IPS DF 6.9 (cell line): ENCODE results near the gene OR13J1.
"Not testable (repeated sequence)": the region's sequence is repeated elsewhere in the genome, so short reads cannot be mapped to it uniquely, and the experiment has no call there.

Experiments
- DNase-seq: peaks from one replicate; pipeline ENCODE4 v3.0.0-alpha.2; 2013; ENCODE audit warnings: low read depth, low spot score
- H3K27ac ChIP-seq: one replicate; pipeline ENCODE4 v1.5.1; 2013; ENCODE audit warnings: low read length, control low read depth
- H3K27me3 ChIP-seq: 2 replicates; pipeline ENCODE4 v1.6.1; 2013; ENCODE audit warnings: mild to moderate bottlenecking, low read length; ENCODE audit not compliant: control insufficient read depth, insufficient read depth
- H3K36me3 ChIP-seq: 2 replicates; pipeline ENCODE4 v1.6.1; 2013; ENCODE audit warnings: low read length; ENCODE audit not compliant: control insufficient read depth, insufficient read depth
- H3K4me1 ChIP-seq: 2 replicates; pipeline ENCODE4 v1.6.1; 2013; ENCODE audit warnings: low read length; ENCODE audit not compliant: control insufficient read depth, insufficient read depth
- H3K4me3 ChIP-seq: 2 replicates; pipeline ENCODE4 v1.5.1; 2013; ENCODE audit warnings: mild to moderate bottlenecking, low read length
- H3K9me3 ChIP-seq: 2 replicates; pipeline ENCODE4 v1.6.1; 2013; ENCODE audit warnings: low read length, inconsistent platforms; ENCODE audit not compliant: control insufficient read depth, insufficient read depth
- WGBS: extraction: QIAGEN DNeasy Blood & Tissue Kit; methylation state at CpG from one replicate; pipeline ENCODE4 v1.1.7; 2013; ENCODE audit warnings: mixed read lengths, missing lambda C conversion rate; ENCODE audit not compliant: insufficient read length, insufficient coverage; 5-methylcytosine and 5-hydroxymethylcytosine counted together

The OR13J1 gene

DNA sequence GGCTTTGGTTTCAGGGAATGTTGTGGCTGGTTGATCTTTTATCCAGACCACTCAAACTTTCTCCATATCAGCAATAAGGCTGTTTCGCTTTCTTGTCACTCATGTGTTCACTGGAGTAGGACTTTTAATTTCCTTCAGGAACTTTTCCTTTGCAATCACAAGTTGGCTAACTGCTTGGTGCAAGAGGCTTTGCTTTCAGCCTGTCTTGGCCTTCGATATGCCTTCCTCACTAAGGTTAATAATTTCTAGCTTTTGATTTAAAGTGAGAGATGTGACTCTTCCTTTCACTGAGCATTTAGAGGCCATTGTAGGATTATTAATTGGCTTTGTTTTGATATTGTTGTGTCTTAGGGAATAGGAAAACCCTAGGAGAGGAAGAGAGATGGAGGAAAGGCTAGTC lies 28.8 kb upstream of the OR13J1 start:
- Histone ChIP-seq H3K36me3 (no peaks in the 10 kb centered on the region), H3K27ac (no peak overlapping the region), H3K4me1 (no peaks in the 10 kb centered on the region), H3K4me3 (no peak overlapping the region), H3K9me3 (no peaks in the 10 kb centered on the region), H3K27me3 (no peaks in the 10 kb centered on the region)
- WGBS = no CpG with 5 or more reads among the region's 2 CpGs
- no peak for DNase-seq

- Histone ChIP-seq H3K4me3 (no peak overlapping the region), H3K36me3 (no peaks in the 10 kb centered on the region), H3K27me3 (no peaks in the 10 kb centered on the region), H3K9me3 (no peaks in the 10 kb centered on the region), H3K4me1 (no peaks in the 10 kb centered on the region), H3K27ac (no peak overlapping the region)
- DNase-seq = no peak
These were observed 28.1 kb upstream of the OR13J1 start for GRCh38 chr9:35898337-35898736.

DNA sequence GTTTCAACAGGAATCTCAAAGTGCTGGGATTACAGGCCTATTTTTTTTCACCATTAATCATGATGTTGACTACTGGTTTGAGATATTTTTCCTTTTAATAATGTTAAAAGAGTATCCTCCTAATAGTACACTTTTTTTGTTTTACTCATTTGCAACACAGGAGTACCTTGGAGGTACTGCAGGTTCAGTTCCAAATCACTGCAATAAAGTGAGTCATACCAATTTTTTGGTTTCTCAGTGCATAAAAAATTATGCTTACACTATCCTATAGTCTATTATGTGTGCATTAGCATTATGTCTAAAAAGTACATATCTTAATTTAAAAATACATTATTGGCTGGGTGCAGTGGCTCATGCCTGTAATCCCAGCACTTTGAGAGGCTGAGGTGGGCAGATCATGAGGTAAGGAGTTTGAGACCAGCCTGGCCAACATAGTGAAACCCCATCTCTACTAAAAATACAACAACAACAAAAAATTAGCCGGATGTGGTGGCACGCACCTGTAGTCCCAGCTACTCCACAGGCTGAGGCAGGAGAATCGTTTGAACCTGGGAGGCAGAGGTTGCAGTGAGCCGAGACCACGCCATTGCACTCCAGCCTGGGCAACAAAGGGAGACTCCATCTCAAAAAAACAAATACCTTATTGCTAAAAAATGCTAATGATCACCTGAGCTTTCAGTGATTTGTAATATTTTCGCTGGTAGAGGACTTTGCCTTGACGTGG lies 27.3 kb upstream of the OR13J1 start:
- H3K4me1 ChIP-seq, H3K36me3 ChIP-seq, H3K9me3 ChIP-seq, H3K4me3 ChIP-seq, H3K27ac ChIP-seq, H3K27me3 ChIP-seq, DNase-seq: not testable (repeated sequence)
- no CpG with 5 or more reads among the region's 7 CpGs for WGBS

GRCh38 chr9:35896570-35896969 lies 26.4 kb upstream of the OR13J1 start:
- H3K4me3 ChIP-seq = no peak overlapping the region
- H3K9me3 ChIP-seq = no peaks in the 10 kb centered on the region
- no peak overlapping the region for H3K27ac ChIP-seq
- H3K27me3 ChIP-seq = no peaks in the 10 kb centered on the region
- WGBS = no CpG with 5 or more reads among the region's 2 CpGs
- H3K4me1 ChIP-seq = no peaks in the 10 kb centered on the region
- H3K36me3 ChIP-seq = no peaks in the 10 kb centered on the region
- DNase-seq = no peak

DNA sequence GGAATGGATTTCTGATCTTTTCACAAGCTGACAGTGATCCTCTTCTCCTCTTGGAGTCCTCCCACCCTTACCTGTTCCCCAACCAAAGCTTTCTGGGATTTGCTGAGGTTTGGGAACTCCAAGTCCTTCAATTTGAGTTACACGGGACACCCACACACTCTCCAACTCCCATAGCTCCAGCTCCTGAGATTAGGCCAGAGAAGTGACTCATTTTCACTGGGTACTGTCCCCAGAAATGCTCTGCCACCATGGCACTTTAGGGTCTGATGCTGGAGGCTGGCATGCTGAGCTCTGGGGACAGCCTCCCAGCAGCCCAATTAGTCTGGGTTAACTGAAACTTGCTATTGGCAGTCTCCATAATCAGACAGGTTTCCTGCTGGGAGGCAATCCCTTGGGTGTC lies 21.9 kb upstream of the OR13J1 start:
- DNase-seq = no peak
- no peaks in the 10 kb centered on the region for H3K9me3 ChIP-seq
- H3K27ac ChIP-seq = no peak overlapping the region
- H3K4me1 ChIP-seq = no peaks in the 10 kb centered on the region
- H3K27me3 ChIP-seq = no peaks in the 10 kb centered on the region
- H3K4me3 ChIP-seq = no peak overlapping the region
- WGBS = no CpG with 5 or more reads among the region's 1 CpG
- no peaks in the 10 kb centered on the region for H3K36me3 ChIP-seq

DNA sequence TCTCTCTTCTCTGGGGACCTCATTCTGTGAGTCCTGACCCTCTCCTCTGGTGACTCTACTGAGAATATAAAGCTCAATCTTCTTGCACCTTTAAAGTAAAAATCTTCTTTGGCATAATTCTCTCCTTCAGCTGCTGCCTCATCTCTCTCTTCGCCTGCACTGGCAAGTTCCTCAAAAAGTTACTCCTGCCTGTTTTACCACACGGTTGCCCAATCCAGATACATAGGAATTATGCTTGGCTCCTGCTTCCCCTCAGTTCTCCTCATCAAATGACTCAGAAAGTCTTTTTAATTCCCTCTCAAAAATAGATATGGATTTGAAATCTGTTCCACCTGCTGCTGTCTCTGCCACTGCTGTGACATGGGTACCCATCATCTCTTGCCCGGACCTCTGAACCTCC lies 21.4 kb upstream of the OR13J1 start:
- Histone ChIP-seq H3K27me3 (no peaks in the 10 kb centered on the region), H3K4me1 (no peaks in the 10 kb centered on the region), H3K36me3 (no peaks in the 10 kb centered on the region), H3K4me3 (no peak overlapping the region), H3K27ac (no peak overlapping the region), H3K9me3 (no peaks in the 10 kb centered on the region)
- WGBS = no CpG with 5 or more reads among the region's 3 CpGs
- DNase-seq = no peak

DNA sequence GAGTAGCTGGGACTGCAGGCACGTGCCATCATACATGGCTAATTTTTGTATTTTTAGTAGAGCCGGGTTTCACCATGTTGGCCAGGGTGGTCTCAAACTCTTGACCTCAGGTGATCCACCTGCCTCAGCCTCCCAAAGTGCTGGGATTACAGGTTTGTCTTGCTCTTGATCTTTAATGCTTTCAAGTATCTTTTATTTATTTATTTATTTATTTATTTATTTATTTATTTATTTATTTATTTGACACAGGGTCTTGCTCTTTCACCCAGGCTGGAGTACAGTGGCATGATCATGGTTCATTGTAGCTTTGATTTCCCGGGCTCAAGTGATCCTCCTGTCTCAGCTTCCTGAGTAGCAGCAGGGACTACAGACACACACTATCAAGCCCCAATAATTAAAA lies 14.7 kb upstream of the OR13J1 start:
- H3K4me3 ChIP-seq, H3K27me3 ChIP-seq, H3K27ac ChIP-seq, H3K36me3 ChIP-seq, DNase-seq, H3K4me1 ChIP-seq, H3K9me3 ChIP-seq: not testable (repeated sequence)
- no CpG with 5 or more reads among the region's 3 CpGs for WGBS

GRCh38 chr9:35882996-35883395 lies 12.8 kb upstream of the OR13J1 start:
- no CpG with 5 or more reads among the region's 3 CpGs for WGBS
- no peak for DNase-seq
- Histone ChIP-seq H3K9me3 (no peaks in the 10 kb centered on the region), H3K4me1 (no peaks in the 10 kb centered on the region), H3K4me3 (no peak overlapping the region), H3K36me3 (no peaks in the 10 kb centered on the region), H3K27me3 (no peaks in the 10 kb centered on the region), H3K27ac (no peak overlapping the region)

- peak; percentile 58 for DNase-seq
- WGBS = no CpG with 5 or more reads among the region's 4 CpGs
- Histone ChIP-seq H3K27me3 (no peaks in the 10 kb centered on the region), H3K9me3 (no peaks in the 10 kb centered on the region), H3K27ac (no peak overlapping the region), H3K4me1 (no peaks in the 10 kb centered on the region), H3K4me3 (no peak overlapping the region), H3K36me3 (no peaks in the 10 kb centered on the region)
These were observed 12.2 kb upstream of the OR13J1 start for GRCh38 chr9:35882263-35882848.

DNA sequence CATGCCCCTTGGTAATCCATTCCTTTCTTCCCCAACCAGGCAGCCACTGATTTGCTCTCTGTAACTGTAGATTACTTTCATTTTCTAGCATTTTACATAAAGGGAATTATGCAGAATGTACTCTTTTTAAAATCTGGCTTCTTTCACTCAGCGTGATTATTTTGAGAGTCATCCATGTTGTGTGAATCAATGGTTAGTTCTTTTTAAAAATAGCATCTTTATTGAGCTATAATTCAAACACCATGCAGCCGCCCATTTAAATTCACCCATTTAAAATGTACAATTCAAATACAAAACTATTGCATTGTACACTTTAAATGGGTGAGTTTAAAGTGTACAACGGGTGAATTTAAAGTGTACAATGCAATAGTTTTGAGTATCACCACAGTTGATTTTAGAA lies 2.3 kb upstream of the OR13J1 start:
- Histone ChIP-seq H3K4me1 (peaks cover 3% of the 10 kb centered on the region; the same call in 1 of the 2 replicates), H3K27ac (no peak overlapping the region), H3K4me3 (no peak overlapping the region), H3K36me3 (no peaks in the 10 kb centered on the region), H3K27me3 (no peaks in the 10 kb centered on the region), H3K9me3 (no peaks in the 10 kb centered on the region)
- no CpG with 5 or more reads among the region's 3 CpGs for WGBS
- DNase-seq = no peak

DNA sequence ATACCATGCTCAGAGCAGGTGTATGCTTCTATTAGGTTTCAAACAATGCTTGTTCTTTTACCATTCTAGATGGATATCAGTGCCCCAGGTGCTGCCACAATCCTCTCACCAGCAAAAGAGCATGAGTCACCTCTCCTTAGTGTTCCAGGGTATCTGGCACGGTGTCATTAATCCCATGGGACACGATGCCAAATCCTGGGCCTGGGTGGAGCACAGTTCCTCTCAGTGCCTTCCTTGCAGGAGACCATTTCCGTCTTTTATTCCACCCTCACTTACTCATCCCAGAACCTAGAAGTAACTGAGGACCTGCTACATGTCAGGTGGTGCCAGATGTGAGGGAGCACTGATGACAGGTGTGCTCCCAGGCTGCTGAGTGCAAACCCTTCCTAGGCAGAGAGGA lies 1.3 kb upstream of the OR13J1 start:
- no peak for DNase-seq
- WGBS = no CpG with 5 or more reads among the region's 3 CpGs
- H3K27ac ChIP-seq = no peak overlapping the region

More for the DNA sequence above, 1.3 kb upstream of the OR13J1 start:
- no peaks in the 10 kb centered on the region for H3K9me3 ChIP-seq
- H3K4me1 ChIP-seq = peaks cover 3% of the 10 kb centered on the region; the same call in 1 of the 2 replicates
- H3K36me3 ChIP-seq = no peaks in the 10 kb centered on the region
- H3K4me3 ChIP-seq = no peak overlapping the region
- H3K27me3 ChIP-seq = no peaks in the 10 kb centered on the region
